HG03575 (cell line): ENCODE measurements around the gene CXCL3.

Experiments used
- ATAC-seq: cut with Tn5 transposase; IDR thresholded peaks from one replicate; pipeline ENCODE4 v1.9.1; 2021; ENCODE audit not compliant: unreplicated experiment, insufficient number of reproducible peaks, low FRiP score; ENCODE audit errors: extremely low read depth

The CXCL3 gene

GRCh38 chr4:74056858-74057562 lies 18.5 kb upstream of the CXCL3 start:
- no peak for ATAC-seq

- ATAC-seq, result no peak
Observed at GRCh38 chr4:74056114-74056857, 17.8 kb upstream of the CXCL3 start.

GRCh38 chr4:74055498-74055897 lies 17.0 kb upstream of the CXCL3 start:
- ATAC-seq, result no peak

- ATAC-seq, result no peak
Observed at GRCh38 chr4:74055096-74055495, 16.6 kb upstream of the CXCL3 start.

- ATAC-seq, result no peak
Observed at GRCh38 chr4:74054483-74055047, 16.1 kb upstream of the CXCL3 start.

GRCh38 chr4:74047152-74047551 lies 8.7 kb upstream of the CXCL3 start:
- ATAC-seq, result no peak

- no peak for ATAC-seq
Observed at GRCh38 chr4:74045772-74046171, 7.3 kb upstream of the CXCL3 start.

GRCh38 chr4:74045247-74045646 lies 6.8 kb upstream of the CXCL3 start:
- no peak for ATAC-seq

- no peak for ATAC-seq
Observed at GRCh38 chr4:74044677-74045076, 6.2 kb upstream of the CXCL3 start.

GRCh38 chr4:74042681-74043080 lies 4.2 kb upstream of the CXCL3 start:
- no peak for ATAC-seq

GRCh38 chr4:74041418-74041817 lies 2.9 kb upstream of the CXCL3 start:
- ATAC-seq, result no peak

GRCh38 chr4:74039315-74039763 lies 850 bp upstream of the CXCL3 start:
- no peak for ATAC-seq

- ATAC-seq, result no peak
Observed at GRCh38 chr4:74038086-74038424, 434 bp downstream of the CXCL3 start.

- ATAC-seq, result no peak
Observed at GRCh38 chr4:74037076-74037955, 1.2 kb downstream of the CXCL3 start.

GRCh38 chr4:74033739-74034138 lies 4.8 kb downstream of the CXCL3 start:
- no peak for ATAC-seq

GRCh38 chr4:74032064-74032463 lies 6.4 kb downstream of the CXCL3 start:
- no peak for ATAC-seq

- ATAC-seq, result no peak
Observed at GRCh38 chr4:74031576-74031975, 6.9 kb downstream of the CXCL3 start.

GRCh38 chr4:74030285-74030684 lies 8.2 kb downstream of the CXCL3 start:
- ATAC-seq, result no peak

GRCh38 chr4:74028504-74028903 lies 10.0 kb downstream of the CXCL3 start:
- no peak for ATAC-seq
